NT2/D1 (cell line): ENCODE results near the gene CEP70.

Experiments
- DNase-seq: peaks from one replicate; pipeline ENCODE4 v3.0.0-alpha.2; 2011; ENCODE audit warnings: low read depth, low spot score
- H3K27me3 ChIP-seq: 2 replicates; pipeline ENCODE4 v1.6.0; 2011; ENCODE audit warnings: mild to moderate bottlenecking; ENCODE audit not compliant: insufficient read length, insufficient read depth
- H3K36me3 ChIP-seq: 2 replicates; pipeline ENCODE4 v1.6.1; 2011; ENCODE audit warnings: mild to moderate bottlenecking, low read length, mixed read lengths; ENCODE audit not compliant: insufficient read depth, insufficient read length
- H3K4me1 ChIP-seq: 2 replicates; pipeline ENCODE4 v1.5.1; 2011; ENCODE audit not compliant: insufficient read depth, insufficient read length
- H3K4me3 ChIP-seq: 2 replicates; pipeline ENCODE4 v1.5.1; 2011; ENCODE audit warnings: low read depth; ENCODE audit not compliant: insufficient read length
- H3K9ac ChIP-seq: 2 replicates; pipeline ENCODE4 v1.6.0; 2011; ENCODE audit warnings: low read depth; ENCODE audit not compliant: insufficient read length
- H3K9me3 ChIP-seq: 2 replicates; pipeline ENCODE4 v1.5.1; 2011; ENCODE audit warnings: mild to moderate bottlenecking, low read length; ENCODE audit not compliant: insufficient read depth
- SUZ12 ChIP-seq: IDR thresholded peaks from 2 replicates; pipeline ENCODE4 v1.6.1; 2011; ENCODE audit not compliant: insufficient read length, insufficient read depth; ENCODE audit errors: extremely low read depth
- YY1 ChIP-seq: IDR thresholded peaks from 2 replicates; pipeline ENCODE4 v1.6.1; 2011; ENCODE audit not compliant: insufficient read length, insufficient read depth
- ZNF274 ChIP-seq: IDR thresholded peaks from 2 replicates; pipeline ENCODE4 v1.6.1; 2011; ENCODE audit warnings: mild to moderate bottlenecking, low read depth, low read length

The CEP70 gene

DNA sequence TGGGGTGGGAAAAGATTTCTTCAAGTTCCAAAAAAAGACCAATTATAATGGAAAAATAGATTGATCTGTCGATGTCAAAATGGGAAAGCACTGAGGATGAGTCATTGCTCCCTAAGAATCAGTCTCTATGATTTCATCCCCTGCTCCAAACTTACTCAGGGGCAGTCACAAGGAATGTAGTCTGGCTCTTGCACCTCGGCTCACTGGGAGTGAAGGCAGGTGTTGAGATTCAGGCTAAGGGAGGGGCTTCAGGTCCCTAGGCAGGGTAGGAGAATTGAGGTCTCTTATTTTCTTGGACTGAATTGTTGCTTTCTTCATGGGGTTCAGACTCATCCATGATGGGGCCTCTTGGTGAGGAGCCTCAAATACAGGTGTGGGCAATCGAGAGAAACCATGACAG is 145.4 kb downstream of the CEP70 start:
- no peak overlapping the region for H3K9ac ChIP-seq
- H3K4me3 ChIP-seq, result no peak overlapping the region
- no peak for DNase-seq
- H3K36me3 ChIP-seq, result peaks cover 5% of the 10 kb centered on the region
- H3K27me3 ChIP-seq, result no peaks in the 10 kb centered on the region
- no peaks in the 10 kb centered on the region for H3K9me3 ChIP-seq
- peaks cover 14% of the 10 kb centered on the region for H3K4me1 ChIP-seq
- TF ChIP-seq YY1, result no peak
- TF ChIP-seq SUZ12, result no peak
- TF ChIP-seq ZNF274, result no peak

DNA sequence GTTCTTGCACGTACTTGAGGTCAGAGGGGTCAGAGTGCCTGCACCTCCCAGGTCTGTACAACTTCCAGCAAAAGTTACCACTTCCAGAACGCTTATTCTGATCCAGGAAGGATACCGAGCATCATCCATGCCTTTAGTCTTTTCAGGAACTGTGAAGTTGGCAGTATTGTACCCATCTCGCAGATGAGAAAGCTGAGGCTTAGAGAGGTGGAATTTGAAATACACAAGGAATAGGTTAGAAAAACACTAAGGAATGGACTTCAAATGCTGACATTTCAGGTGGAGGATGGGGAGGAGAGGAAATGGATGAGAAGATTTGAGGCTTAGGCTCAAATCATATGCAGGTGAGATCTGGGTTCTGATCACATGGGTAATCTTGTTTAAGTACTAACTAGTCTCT is 148.4 kb downstream of the CEP70 start:
- TF ChIP-seq YY1 (no peak), ZNF274 (no peak), SUZ12 (no peak)

DNA sequence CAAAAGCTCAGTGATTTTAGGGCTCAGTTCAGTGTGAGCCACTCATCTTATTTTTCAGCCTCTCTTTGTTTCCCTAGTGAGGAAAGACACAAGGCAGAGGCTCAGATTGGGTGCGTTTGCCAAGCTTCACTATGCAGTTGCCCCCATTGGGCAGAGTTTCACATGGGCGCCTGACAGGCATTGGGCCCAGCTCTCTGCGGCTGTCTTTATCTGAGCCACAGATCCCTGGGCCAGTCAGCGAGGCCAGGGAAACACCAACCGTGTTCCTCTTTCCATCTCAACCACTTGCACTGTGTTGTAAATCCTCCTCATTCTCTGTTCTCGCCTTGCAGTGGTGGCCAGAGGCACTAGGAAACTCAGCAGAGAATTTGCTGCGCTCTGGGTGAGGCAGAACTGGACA is 148.8 kb downstream of the CEP70 start:
- Histone ChIP-seq H3K9ac (no peak overlapping the region), H3K9me3 (no peaks in the 10 kb centered on the region), H3K4me3 (no peak overlapping the region), H3K27me3 (no peaks in the 10 kb centered on the region), H3K36me3 (peaks cover 5% of the 10 kb centered on the region), H3K4me1 (peaks cover 14% of the 10 kb centered on the region)
- DNase-seq, result no peak
- TF ChIP-seq ZNF274 (no peak), YY1 (no peak), SUZ12 (no peak)

More for the DNA sequence above, 148.4 kb downstream of the CEP70 start:
- Histone ChIP-seq H3K9me3 (no peaks in the 10 kb centered on the region), H3K4me1 (peaks cover 15% of the 10 kb centered on the region), H3K9ac (no peak overlapping the region), H3K36me3 (peaks cover 5% of the 10 kb centered on the region), H3K4me3 (no peak overlapping the region), H3K27me3 (no peaks in the 10 kb centered on the region)
- no peak for DNase-seq
